ENCODE results near the gene PPT1. TPM values are rescaled to one million over a fixed set of nuclear protein-coding genes. Genes with fewer than 3 reads are reported as not detected.

Gene PPT1
- total and polyA plus RNA-seq, 2 of the 8 experiments (the other 6 are each of a cell fraction or from before 2014, with no cell fraction given): 77.1 to 150 TPM

DNA sequence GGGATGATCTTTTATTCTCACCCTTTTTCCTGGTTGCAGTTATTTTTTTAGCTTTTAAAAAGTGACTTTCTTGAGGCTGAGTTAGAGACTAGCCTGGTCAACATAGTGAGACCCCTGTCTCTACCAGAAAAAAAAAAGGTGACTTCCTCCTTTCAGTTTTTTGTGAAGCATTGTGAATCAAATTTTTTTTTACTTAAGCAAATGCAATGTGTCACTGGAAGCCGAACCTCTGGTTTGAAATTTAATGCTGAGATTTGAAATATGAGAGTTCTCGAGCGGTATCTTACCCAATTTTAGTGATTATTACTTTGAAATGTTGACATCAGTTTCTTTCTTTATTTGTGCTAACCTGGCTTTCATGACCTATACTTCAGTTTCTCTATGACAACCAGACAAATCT lies 52.9 kb downstream of the PPT1 start (continued):
- no peak for TF ChIP-seq NANOG (IDR thresholded peaks at IDR 0.05; ENCODE audit: insufficient read depth, low read depth, low read length, poor library complexity, severe bottlenecking)
- TF ChIP-seq, protein P1, sequence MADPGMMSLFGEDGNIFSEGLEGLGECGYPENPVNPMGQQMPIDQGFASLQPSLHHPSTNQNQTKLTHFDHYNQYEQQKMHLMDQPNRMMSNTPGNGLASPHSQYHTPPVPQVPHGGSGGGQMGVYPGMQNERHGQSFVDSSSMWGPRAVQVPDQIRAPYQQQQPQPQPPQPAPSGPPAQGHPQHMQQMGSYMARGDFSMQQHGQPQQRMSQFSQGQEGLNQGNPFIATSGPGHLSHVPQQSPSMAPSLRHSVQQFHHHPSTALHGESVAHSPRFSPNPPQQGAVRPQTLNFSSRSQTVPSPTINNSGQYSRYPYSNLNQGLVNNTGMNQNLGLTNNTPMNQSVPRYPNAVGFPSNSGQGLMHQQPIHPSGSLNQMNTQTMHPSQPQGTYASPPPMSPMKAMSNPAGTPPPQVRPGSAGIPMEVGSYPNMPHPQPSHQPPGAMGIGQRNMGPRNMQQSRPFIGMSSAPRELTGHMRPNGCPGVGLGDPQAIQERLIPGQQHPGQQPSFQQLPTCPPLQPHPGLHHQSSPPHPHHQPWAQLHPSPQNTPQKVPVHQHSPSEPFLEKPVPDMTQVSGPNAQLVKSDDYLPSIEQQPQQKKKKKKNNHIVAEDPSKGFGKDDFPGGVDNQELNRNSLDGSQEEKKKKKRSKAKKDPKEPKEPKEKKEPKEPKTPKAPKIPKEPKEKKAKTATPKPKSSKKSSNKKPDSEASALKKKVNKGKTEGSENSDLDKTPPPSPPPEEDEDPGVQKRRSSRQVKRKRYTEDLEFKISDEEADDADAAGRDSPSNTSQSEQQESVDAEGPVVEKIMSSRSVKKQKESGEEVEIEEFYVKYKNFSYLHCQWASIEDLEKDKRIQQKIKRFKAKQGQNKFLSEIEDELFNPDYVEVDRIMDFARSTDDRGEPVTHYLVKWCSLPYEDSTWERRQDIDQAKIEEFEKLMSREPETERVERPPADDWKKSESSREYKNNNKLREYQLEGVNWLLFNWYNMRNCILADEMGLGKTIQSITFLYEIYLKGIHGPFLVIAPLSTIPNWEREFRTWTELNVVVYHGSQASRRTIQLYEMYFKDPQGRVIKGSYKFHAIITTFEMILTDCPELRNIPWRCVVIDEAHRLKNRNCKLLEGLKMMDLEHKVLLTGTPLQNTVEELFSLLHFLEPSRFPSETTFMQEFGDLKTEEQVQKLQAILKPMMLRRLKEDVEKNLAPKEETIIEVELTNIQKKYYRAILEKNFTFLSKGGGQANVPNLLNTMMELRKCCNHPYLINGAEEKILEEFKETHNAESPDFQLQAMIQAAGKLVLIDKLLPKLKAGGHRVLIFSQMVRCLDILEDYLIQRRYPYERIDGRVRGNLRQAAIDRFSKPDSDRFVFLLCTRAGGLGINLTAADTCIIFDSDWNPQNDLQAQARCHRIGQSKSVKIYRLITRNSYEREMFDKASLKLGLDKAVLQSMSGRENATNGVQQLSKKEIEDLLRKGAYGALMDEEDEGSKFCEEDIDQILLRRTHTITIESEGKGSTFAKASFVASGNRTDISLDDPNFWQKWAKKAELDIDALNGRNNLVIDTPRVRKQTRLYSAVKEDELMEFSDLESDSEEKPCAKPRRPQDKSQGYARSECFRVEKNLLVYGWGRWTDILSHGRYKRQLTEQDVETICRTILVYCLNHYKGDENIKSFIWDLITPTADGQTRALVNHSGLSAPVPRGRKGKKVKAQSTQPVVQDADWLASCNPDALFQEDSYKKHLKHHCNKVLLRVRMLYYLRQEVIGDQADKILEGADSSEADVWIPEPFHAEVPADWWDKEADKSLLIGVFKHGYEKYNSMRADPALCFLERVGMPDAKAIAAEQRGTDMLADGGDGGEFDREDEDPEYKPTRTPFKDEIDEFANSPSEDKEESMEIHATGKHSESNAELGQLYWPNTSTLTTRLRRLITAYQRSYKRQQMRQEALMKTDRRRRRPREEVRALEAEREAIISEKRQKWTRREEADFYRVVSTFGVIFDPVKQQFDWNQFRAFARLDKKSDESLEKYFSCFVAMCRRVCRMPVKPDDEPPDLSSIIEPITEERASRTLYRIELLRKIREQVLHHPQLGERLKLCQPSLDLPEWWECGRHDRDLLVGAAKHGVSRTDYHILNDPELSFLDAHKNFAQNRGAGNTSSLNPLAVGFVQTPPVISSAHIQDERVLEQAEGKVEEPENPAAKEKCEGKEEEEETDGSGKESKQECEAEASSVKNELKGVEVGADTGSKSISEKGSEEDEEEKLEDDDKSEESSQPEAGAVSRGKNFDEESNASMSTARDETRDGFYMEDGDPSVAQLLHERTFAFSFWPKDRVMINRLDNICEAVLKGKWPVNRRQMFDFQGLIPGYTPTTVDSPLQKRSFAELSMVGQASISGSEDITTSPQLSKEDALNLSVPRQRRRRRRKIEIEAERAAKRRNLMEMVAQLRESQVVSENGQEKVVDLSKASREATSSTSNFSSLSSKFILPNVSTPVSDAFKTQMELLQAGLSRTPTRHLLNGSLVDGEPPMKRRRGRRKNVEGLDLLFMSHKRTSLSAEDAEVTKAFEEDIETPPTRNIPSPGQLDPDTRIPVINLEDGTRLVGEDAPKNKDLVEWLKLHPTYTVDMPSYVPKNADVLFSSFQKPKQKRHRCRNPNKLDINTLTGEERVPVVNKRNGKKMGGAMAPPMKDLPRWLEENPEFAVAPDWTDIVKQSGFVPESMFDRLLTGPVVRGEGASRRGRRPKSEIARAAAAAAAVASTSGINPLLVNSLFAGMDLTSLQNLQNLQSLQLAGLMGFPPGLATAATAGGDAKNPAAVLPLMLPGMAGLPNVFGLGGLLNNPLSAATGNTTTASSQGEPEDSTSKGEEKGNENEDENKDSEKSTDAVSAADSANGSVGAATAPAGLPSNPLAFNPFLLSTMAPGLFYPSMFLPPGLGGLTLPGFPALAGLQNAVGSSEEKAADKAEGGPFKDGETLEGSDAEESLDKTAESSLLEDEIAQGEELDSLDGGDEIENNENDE (IDR thresholded peaks at IDR 0.05; ENCODE audit: insufficient replicate concordance, low read length): no peak
- TF ChIP-seq, protein P2, sequence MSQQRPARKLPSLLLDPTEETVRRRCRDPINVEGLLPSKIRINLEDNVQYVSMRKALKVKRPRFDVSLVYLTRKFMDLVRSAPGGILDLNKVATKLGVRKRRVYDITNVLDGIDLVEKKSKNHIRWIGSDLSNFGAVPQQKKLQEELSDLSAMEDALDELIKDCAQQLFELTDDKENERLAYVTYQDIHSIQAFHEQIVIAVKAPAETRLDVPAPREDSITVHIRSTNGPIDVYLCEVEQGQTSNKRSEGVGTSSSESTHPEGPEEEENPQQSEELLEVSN (IDR thresholded peaks at IDR 0.05): no peak
- no peak for TF ChIP-seq POU5F1 (IDR thresholded peaks at IDR 0.05; ENCODE audit: low read depth, low read length)

All from H1 (cell line).